LNCAP (cell line): ENCODE results near the gene AGAP9.

Experiments
- TF ChIP-seq, protein P1 (sequence below): fragments of 450-650 bp; IDR thresholded peaks from 2 replicates; pipeline ENCODE4 v1.5.1; 2017; ENCODE audit warnings: mild to moderate bottlenecking

AGAP9 gene

DNA sequence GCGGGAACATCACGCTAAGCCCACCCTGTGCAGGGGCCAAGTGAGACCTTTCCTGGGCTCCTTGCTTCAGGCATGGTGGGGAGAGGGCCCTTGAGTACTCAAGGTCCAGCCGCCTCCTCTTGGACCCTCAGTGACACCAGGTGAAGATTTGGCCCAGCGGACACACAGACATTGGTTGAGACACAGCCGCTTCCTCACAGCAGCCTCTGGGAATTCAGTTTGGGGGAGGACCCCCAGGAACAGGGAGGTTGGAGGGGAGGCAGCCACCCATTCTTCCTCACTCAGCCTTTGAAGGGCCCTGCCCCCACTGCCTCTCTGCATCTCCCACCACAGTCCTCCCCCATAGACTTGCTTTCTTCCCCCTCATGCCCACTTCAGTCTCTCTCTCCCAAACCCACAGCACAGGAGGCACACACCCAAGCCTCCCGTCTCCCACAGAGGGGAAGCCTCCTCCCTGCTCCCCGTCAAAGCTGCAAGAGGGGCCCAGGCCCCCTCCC, 71.4 kb downstream of the AGAP9 start:
- TF ChIP-seq, protein P1, sequence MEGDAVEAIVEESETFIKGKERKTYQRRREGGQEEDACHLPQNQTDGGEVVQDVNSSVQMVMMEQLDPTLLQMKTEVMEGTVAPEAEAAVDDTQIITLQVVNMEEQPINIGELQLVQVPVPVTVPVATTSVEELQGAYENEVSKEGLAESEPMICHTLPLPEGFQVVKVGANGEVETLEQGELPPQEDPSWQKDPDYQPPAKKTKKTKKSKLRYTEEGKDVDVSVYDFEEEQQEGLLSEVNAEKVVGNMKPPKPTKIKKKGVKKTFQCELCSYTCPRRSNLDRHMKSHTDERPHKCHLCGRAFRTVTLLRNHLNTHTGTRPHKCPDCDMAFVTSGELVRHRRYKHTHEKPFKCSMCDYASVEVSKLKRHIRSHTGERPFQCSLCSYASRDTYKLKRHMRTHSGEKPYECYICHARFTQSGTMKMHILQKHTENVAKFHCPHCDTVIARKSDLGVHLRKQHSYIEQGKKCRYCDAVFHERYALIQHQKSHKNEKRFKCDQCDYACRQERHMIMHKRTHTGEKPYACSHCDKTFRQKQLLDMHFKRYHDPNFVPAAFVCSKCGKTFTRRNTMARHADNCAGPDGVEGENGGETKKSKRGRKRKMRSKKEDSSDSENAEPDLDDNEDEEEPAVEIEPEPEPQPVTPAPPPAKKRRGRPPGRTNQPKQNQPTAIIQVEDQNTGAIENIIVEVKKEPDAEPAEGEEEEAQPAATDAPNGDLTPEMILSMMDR: no peak
